HepG2 (cell line): ENCODE results near the gene ABCA2. TPM values are rescaled to one million over a fixed set of nuclear protein-coding genes. Genes with fewer than 3 reads are reported as not detected.

Source experiments
- FOXA3 ChIP-seq: IDR thresholded peaks from 2 replicates; pipeline ENCODE4 v1.6.1; 2016; ENCODE audit warnings: missing genetic modification reagents, missing compliant biosample characterization
- MXD1 ChIP-seq: sonication (generic); formaldehyde crosslinking; IDR thresholded peaks from 2 replicates; pipeline ENCODE4 v1.4.0; 2020; ENCODE audit warnings: mild to moderate bottlenecking, missing genetic modification reagents
- NCOA1 ChIP-seq: sonication (generic); formaldehyde crosslinking; IDR thresholded peaks from 2 replicates; pipeline ENCODE4 v1.9.0; 2021; ENCODE audit warnings: missing genetic modification reagents
- PHF21A ChIP-seq: sonication (generic); formaldehyde crosslinking; IDR thresholded peaks from 2 replicates; pipeline ENCODE4 v1.5.0; 2020; ENCODE audit warnings: mild to moderate bottlenecking, missing genetic modification reagents
- PRDM4 ChIP-seq: sonication (generic); formaldehyde crosslinking; IDR thresholded peaks from 2 replicates; pipeline ENCODE4 v1.9.0; 2021; ENCODE audit warnings: missing genetic modification reagents, borderline replicate concordance
- RAD21 ChIP-seq: fragments of 450-650 bp; formaldehyde crosslinking; IDR thresholded peaks from 2 replicates; pipeline ENCODE4 v1.5.0; 2020; ENCODE audit warnings: mild to moderate bottlenecking
- RBM39 ChIP-seq: fragments of 200-400 bp; formaldehyde crosslinking; IDR thresholded peaks from one replicate; pipeline ENCODE4 v1.6.1; 2018; ENCODE audit warnings: antibody characterized with exemption, mild to moderate bottlenecking, low read depth, low read length; ENCODE audit not compliant: poor library complexity, severe bottlenecking
- RFXAP ChIP-seq: sonication (generic); formaldehyde crosslinking; IDR thresholded peaks from 2 replicates; pipeline ENCODE4 v1.4.0; 2020; ENCODE audit warnings: missing genetic modification reagents, borderline replicate concordance
- SALL1 ChIP-seq: sonication (generic); formaldehyde crosslinking; IDR thresholded peaks from 2 replicates; pipeline ENCODE4 v1.8.0; 2022; ENCODE audit warnings: mild to moderate bottlenecking, missing genetic modification reagents
- SKI ChIP-seq: fragments of 450-650 bp; IDR thresholded peaks from one replicate; pipeline ENCODE4 v1.6.1; 2018; ENCODE audit warnings: mild to moderate bottlenecking; ENCODE audit not compliant: partially characterized antibody
- SOX6 ChIP-seq, 2 experiments: fragments of 450-650 bp in 1 of 2; sonication (generic) in 1 of 2; formaldehyde crosslinking in 1 of 2; IDR thresholded peaks; 2 replicates each; pipeline versions ENCODE4 v1.4.0 to v1.6.1; 2017 to 2020; ENCODE audit warnings: antibody characterized with exemption in 1 of 2, mild to moderate bottlenecking in 1 of 2, missing genetic modification reagents in 1 of 2
- SPEN ChIP-seq: sonication (generic); formaldehyde crosslinking; IDR thresholded peaks from 2 replicates; pipeline ENCODE4 v1.5.1; 2020; ENCODE audit warnings: low read depth, mild to moderate bottlenecking, missing genetic modification reagents
- TBP ChIP-seq: sonication (generic); formaldehyde crosslinking; IDR thresholded peaks from 2 replicates; pipeline ENCODE4 v1.5.0; 2020; ENCODE audit warnings: missing genetic modification reagents
- TGIF2 ChIP-seq: IDR thresholded peaks from 2 replicates; pipeline ENCODE4 v1.6.1; 2016; ENCODE audit warnings: control low read depth, missing compliant biosample characterization
- ZIK1 ChIP-seq: sonication (generic); formaldehyde crosslinking; IDR thresholded peaks from 2 replicates; pipeline ENCODE4 v1.5.0; 2020; ENCODE audit warnings: mild to moderate bottlenecking, low read depth, missing genetic modification reagents, borderline replicate concordance
- ZMYM2 ChIP-seq: sonication (generic); formaldehyde crosslinking; IDR thresholded peaks from 2 replicates; pipeline ENCODE4 v1.8.0; 2022; ENCODE audit warnings: mild to moderate bottlenecking, missing genetic modification reagents
- ZNF772 ChIP-seq: sonication (generic); formaldehyde crosslinking; IDR thresholded peaks from 2 replicates; pipeline ENCODE4 v1.5.0; 2020; ENCODE audit warnings: mild to moderate bottlenecking, missing genetic modification reagents
- ZNF883 ChIP-seq: sonication (generic); formaldehyde crosslinking; IDR thresholded peaks from 2 replicates; pipeline ENCODE4 v1.5.1; 2020; ENCODE audit warnings: mild to moderate bottlenecking, missing genetic modification reagents; ENCODE audit errors: not compliant biosample characterization
- ZSCAN31 ChIP-seq: sonication (generic); formaldehyde crosslinking; IDR thresholded peaks from 2 replicates; pipeline ENCODE4 v1.5.0; 2020; ENCODE audit warnings: low read depth, mild to moderate bottlenecking, missing genetic modification reagents
- polyA plus RNA-seq, 8 experiments: library from polyadenylated mRNA; depleted of rRNA in 3 of 8; stranded (reverse) in 7 of 8; unstranded in 1 of 8; fragments of >200 nt; fragmentation: Illumina TruSeq in 4 of 8; extraction: Trizol in 4 of 8; gene quantifications; 2 replicates each; pipeline versions ENCODE4 v1.2.1 to v1.2.3, GENCODE V29; 2011 to 2016; ENCODE audit warnings: low read depth in 4 of 8, missing spikeins in 1 of 8, mixed read lengths in 1 of 8; ENCODE audit not compliant: insufficient read depth in 1 of 8
- total RNA-seq, 5 experiments: library from RNA; depleted of rRNA; stranded (reverse); fragments of >200 nt; fragmentation: Illumina TruSeq; extraction: Trizol; gene quantifications; 2 replicates each; pipeline ENCODE4 v1.2.3, GENCODE V29; 2016; ENCODE audit warnings: low read depth in 1 of 5
- TF ChIP-seq, protein P1 (sequence below): sonication (generic); formaldehyde crosslinking; IDR thresholded peaks from 2 replicates; pipeline ENCODE4 v1.5.1; 2020; ENCODE audit warnings: mild to moderate bottlenecking, missing genetic modification reagents, moderate library complexity
- TF ChIP-seq, protein P2 (sequence below): sonication (generic); formaldehyde crosslinking; IDR thresholded peaks from 2 replicates; pipeline ENCODE4 v1.5.0; 2020; ENCODE audit warnings: missing genetic modification reagents

ABCA2 gene
- total and polyA plus RNA-seq, 2 of the 13 experiments (the other 11 are each of a cell fraction or from before 2014, with no cell fraction given), result 2.9 to 19.2 TPM

GRCh38 chr9:137046088-137046787 is 18.2 kb upstream of the ABCA2 start, which contains the start of gene NPDC1 (continued):
- TF ChIP-seq, protein P1, sequence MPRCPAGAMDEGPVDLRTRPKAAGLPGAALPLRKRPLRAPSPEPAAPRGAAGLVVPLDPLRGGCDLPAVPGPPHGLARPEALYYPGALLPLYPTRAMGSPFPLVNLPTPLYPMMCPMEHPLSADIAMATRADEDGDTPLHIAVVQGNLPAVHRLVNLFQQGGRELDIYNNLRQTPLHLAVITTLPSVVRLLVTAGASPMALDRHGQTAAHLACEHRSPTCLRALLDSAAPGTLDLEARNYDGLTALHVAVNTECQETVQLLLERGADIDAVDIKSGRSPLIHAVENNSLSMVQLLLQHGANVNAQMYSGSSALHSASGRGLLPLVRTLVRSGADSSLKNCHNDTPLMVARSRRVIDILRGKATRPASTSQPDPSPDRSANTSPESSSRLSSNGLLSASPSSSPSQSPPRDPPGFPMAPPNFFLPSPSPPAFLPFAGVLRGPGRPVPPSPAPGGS, result peak; percentile 62; the same call in 1 of the 2 replicates
- TF ChIP-seq PHF21A (CRISPR knock-in tag) (peak; percentile 56; the same call in 1 of the 2 replicates), ZMYM2 (CRISPR knock-in tag) (0 out of 2 replicates have a peak, but pooled peaks have one; percentile 36), FOXA3 (CRISPR knock-in tag) (peak; percentile 43), TGIF2 (CRISPR knock-in tag) (peak; percentile 93), PRDM4 (peak; percentile 77; the same call in 1 of the 2 replicates), MXD1 (CRISPR knock-in tag) (0 out of 2 replicates have a peak, but pooled peaks have one; percentile 47), NCOA1 (CRISPR knock-in tag) (peak; percentile 85; the same call in 1 of the 2 replicates), RFXAP (0 out of 2 replicates have a peak, but pooled peaks have one; percentile 59), ZNF772 (CRISPR knock-in tag) (peak; percentile 92), ZIK1 (CRISPR knock-in tag) (peak; percentile 76; the same call in 1 of the 2 replicates), SKI (no peak), ZSCAN31 (CRISPR knock-in tag) (peak; percentile 85; the same call in 1 of the 2 replicates), SOX6 (IDR thresholded peaks at IDR 0.05) (no peak), SOX6 (CRISPR knock-in tag; IDR thresholded peaks at IDR 0.05) (peak; percentile 26; the same call in 1 of the 2 replicates), SALL1 (peak; percentile 93), ZNF883 (CRISPR knock-in tag) (peak; percentile 68), RBM39 (peak; percentile 69), SPEN (peak; percentile 46), TBP (CRISPR knock-in tag) (no peak), RAD21 (CRISPR knock-in tag) (peak; percentile 89)
- TF ChIP-seq, protein P2, sequence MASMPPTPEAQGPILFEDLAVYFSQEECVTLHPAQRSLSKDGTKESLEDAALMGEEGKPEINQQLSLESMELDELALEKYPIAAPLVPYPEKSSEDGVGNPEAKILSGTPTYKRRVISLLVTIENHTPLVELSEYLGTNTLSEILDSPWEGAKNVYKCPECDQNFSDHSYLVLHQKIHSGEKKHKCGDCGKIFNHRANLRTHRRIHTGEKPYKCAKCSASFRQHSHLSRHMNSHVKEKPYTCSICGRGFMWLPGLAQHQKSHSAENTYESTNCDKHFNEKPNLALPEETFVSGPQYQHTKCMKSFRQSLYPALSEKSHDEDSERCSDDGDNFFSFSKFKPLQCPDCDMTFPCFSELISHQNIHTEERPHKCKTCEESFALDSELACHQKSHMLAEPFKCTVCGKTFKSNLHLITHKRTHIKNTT, result no peak
